Measurements from ENCODE around the gene MX1.

DNA sequence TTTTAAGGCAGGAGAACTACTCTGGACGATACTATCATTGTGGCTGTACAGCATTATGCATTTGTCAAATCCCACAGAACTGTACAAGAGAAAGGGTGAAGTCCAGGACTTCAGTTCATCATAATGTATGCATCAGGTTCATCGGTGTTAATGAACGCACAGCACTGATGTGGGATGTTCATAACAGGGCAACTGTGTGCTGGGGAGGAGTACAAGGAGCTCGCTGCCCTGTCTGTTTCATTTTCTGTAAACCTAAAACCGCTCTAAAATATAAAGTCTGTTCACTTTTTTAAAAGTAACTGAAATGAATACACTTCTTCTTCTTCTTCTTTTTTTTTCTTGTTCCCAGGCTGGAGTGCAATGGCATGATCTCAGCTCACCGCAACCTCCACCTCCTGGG is 56.9 kb downstream of the MX1 start:
- TF ChIP-seq POLR2A (IDR thresholded peaks at IDR 0.05; ENCODE audit: low read length): no peak
- no peak for TF ChIP-seq GATA1 (IDR thresholded peaks at IDR 0.05; ENCODE audit: low read depth, low read length)

All from erythroblast (primary cell).